Right atrium auricular region (tissue), 2 donors: ENCODE measurements around the gene SMG5. TPM values are rescaled to one million over a fixed set of nuclear protein-coding genes. Genes with fewer than 3 reads are reported as not detected.

Source experiments
- DNase-seq: peaks from one replicate; pipeline ENCODE4 v3.0.0-alpha.2; 2019; ENCODE audit warnings: low spot score
- H3K27ac ChIP-seq, 2 donors: fragments of 200-600 bp; sonication (generic); 1 replicate in 1 of 2; 2 replicates in 1 of 2; pipeline ENCODE4 v1.5.1; 2016 to 2019
- H3K27me3 ChIP-seq, 2 donors: fragments of 200-600 bp; sonication (generic); one replicate each; pipeline versions ENCODE4 v1.5.1 to v1.6.0; 2017 to 2019
- H3K36me3 ChIP-seq: fragments of 200-600 bp; sonication (generic); one replicate; pipeline ENCODE4 v1.5.1; 2016
- H3K4me1 ChIP-seq, 2 donors: fragments of 200-600 bp; sonication (generic); one replicate each; pipeline versions ENCODE4 v1.5.1 to v1.6.0; 2017 to 2019
- H3K4me3 ChIP-seq, 2 donors: fragments of 200-600 bp; sonication (generic); 1 replicate in 1 of 2; 2 replicates in 1 of 2; pipeline ENCODE4 v1.5.1; 2017 to 2019; ENCODE audit warnings: mild to moderate bottlenecking in 1 of 2, moderate library complexity in 1 of 2
- H3K9me3 ChIP-seq, 2 donors: fragments of 200-600 bp; sonication (generic); one replicate each; pipeline ENCODE4 v1.5.1; 2019
- CTCF ChIP-seq, 2 donors: fragments of 200-600 bp; sonication (generic); IDR thresholded peaks; one replicate each; pipeline ENCODE4 v1.5.1; 2019; ENCODE audit warnings: antibody characterized with exemption in 2 of 2
- total RNA-seq, 2 donors: library from RNA; depleted of rRNA; stranded (reverse); fragments of >200 nt; gene quantifications; one replicate each; pipeline ENCODE4 v1.1.0, GENCODE V29; 2016

The SMG5 gene
- total RNA-seq, 2 donors from 2014 or later: 55.4 to 72.8 TPM

DNA sequence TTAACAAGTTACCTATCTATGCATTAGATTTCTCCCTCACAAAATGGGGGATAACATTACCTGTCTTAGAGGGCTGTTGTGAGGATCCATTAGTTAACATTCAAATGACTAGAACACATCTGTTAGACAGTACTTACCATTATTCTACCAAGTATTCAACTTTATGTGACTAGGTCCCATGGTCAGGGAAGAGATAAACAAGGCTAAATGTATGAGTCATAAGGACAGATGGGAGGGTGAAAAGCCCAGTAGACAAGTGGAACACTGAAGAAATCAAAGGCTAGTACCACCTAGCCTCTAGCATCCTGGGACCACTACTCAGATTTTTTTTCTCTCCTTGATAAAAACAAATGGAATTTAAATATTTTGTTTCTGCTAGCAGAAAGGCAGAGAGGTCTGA lies 25.5 kb upstream of the SMG5 start:
- H3K27ac ChIP-seq: no peak overlapping the region
- peaks cover 58% of the 10 kb centered on the region for H3K36me3 ChIP-seq
- DNase-seq: no peak
- H3K4me3 ChIP-seq: no peak overlapping the region
- H3K27me3 ChIP-seq: no peaks in the 10 kb centered on the region
- H3K4me1 ChIP-seq: no peaks in the 10 kb centered on the region
- TF ChIP-seq CTCF (IDR thresholded peaks at IDR 0.05): no peak
- H3K9me3 ChIP-seq: no peaks in the 10 kb centered on the region

- DNase-seq: no peak
- Histone ChIP-seq H3K36me3 (peaks cover 30% of the 10 kb centered on the region), H3K4me1 (no peaks in the 10 kb centered on the region), H3K27ac (no peak overlapping the region), H3K4me3 (no peak overlapping the region), H3K27me3 (no peaks in the 10 kb centered on the region), H3K9me3 (no peaks in the 10 kb centered on the region)
- TF ChIP-seq CTCF (IDR thresholded peaks at IDR 0.05): no peak
These were observed 22.6 kb upstream of the SMG5 start for GRCh38 chr1:156305215-156305614.

GRCh38 chr1:156303241-156303640 lies 20.6 kb upstream of the SMG5 start:
- Histone ChIP-seq H3K4me3 (no peak overlapping the region), H3K9me3 (no peaks in the 10 kb centered on the region), H3K27ac (no peak overlapping the region), H3K27me3 (no peaks in the 10 kb centered on the region), H3K4me1 (no peaks in the 10 kb centered on the region), H3K36me3 (peaks cover 10% of the 10 kb centered on the region)
- no peak for TF ChIP-seq CTCF (IDR thresholded peaks at IDR 0.05)
- DNase-seq: no peak

DNA sequence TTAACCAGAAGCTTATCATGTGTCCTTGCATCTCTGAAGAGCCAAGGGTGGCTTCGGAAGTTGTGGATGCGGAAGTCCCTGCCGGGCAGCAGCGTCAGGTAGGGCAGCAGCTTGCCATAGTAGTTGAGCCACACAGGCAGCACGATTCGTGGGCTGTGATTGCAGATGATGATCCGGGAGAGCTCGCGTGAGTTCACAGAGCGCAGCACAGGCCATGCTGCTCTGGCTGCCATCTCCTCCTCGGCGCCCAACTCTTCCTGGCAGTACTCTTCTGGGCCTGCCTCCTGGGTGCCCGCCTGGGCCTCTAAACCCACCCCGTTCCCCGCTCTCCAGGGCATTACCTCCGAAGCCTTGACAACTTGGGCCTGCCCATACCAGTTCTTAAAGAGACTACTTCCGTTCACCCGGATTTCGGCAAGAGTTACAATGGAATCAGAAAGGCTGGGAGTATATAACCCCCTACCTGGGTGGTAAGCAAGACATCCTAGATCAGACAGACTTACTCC lies 16.3 kb upstream of the SMG5 start, which contains the start of gene VHLL:
Gene VHLL, minus strand, starts transcription at position 456 of the 506 bp plus-strand sequence. Its CDS starts 118 bp downstream, at position 338.
- Histone ChIP-seq H3K27ac (no peak within 1 kb of the TSS), H3K4me3 (no peak within 1 kb of the TSS), H3K9me3 (no peaks in the 10 kb centered on the region), H3K4me1 (peaks cover 0 to 11% of the 10 kb centered on the region in 2 donors), H3K27me3 (no peaks in the 10 kb centered on the region), H3K36me3 (no peaks in the 10 kb centered on the region)
- no peak for DNase-seq
- TF ChIP-seq CTCF (IDR thresholded peaks at IDR 0.05): no peak

DNA sequence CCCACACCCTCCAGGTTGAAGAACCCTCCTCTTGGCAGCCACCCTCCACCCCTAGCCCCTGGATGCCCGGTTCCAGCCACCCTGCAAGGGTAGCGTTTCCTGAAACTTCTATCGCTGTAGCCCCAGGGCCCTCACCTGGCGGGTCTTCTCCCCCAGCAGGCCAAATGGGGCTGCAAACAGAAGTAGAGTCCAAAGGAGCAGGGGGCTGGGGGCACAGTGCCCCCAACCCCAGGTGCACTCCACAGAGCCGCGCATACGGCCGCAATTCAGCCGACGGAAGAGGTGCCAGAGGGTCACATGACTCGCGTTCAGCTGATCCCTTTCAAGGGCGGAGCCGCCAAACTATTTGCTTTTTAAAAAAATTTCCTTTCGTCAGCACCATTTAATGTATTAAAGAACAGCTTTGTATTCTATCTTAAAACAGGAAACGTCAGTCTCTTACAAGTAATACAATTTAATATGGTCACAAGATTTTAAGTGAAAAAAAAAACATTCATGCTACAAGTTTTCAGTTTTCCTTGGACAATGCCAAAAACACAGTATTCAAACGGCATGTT lies 12.8 kb upstream of the SMG5 start, which contains the start of gene GLMP:
Gene GLMP, minus strand, starts transcription at position 289 of the 557 bp plus-strand sequence. Its CDS starts 34 bp downstream, at position 255.
- peak within 1 kb of the TSS; percentile 46 to 74 for H3K27ac ChIP-seq
- peak within 1 kb of the TSS; percentile 64 to 79 for H3K4me3 ChIP-seq
- no peaks in the 10 kb centered on the region for H3K9me3 ChIP-seq
- peaks cover 0 to 19% of the 10 kb centered on the region in 2 donors for H3K4me1 ChIP-seq
- DNase-seq: peak; percentile 79
- no peaks in the 10 kb centered on the region for H3K36me3 ChIP-seq
- TF ChIP-seq CTCF (IDR thresholded peaks at IDR 0.05): no peak
- no peaks in the 10 kb centered on the region for H3K27me3 ChIP-seq

DNA sequence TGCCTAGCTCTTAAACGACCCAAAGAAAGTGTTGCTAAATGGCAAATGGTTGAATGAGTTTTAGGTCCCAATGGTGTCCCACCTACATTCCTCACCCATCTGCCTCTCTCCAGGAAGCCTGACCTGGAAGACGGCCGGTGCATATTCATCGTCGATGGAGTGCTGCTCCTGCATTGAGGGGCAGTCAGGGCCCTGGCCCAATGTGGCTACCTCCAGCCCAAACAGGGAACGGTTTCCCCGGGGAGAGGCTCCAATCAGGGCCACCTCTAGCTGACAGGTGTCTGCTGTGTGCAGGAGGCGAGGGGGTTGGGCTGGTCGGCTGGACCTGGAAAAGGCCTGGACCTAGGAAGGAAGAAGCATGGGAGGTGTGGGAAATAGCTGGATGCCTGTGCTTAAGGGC lies 11.3 kb upstream of the SMG5 start:
- no peaks in the 10 kb centered on the region for H3K27me3 ChIP-seq
- H3K4me1 ChIP-seq: peaks cover 0 to 19% of the 10 kb centered on the region in 2 donors

More for the DNA sequence above, 11.3 kb upstream of the SMG5 start:
- Histone ChIP-seq H3K27ac (no peak overlapping the region), H3K36me3 (no peaks in the 10 kb centered on the region), H3K4me3 (no peak overlapping the region), H3K9me3 (no peaks in the 10 kb centered on the region)
- no peak for TF ChIP-seq CTCF (IDR thresholded peaks at IDR 0.05)
- DNase-seq: no peak
